Skeletal muscle satellite cell (primary cell): Measurements from ENCODE around the gene MEX3D.

ENCODE experiments used
- H3K27me3 ChIP-seq: 2 replicates; pipeline ENCODE4 v1.7.0; 2013; ENCODE audit warnings: low read length; ENCODE audit not compliant: control insufficient read depth, insufficient read depth
- H3K36me3 ChIP-seq: 2 replicates; pipeline ENCODE4 v1.7.0; 2013; ENCODE audit warnings: mild to moderate bottlenecking, control low read depth, low read length; ENCODE audit not compliant: insufficient read depth
- H3K4me1 ChIP-seq: 2 replicates; pipeline ENCODE4 v1.7.0; 2013; ENCODE audit warnings: low read length; ENCODE audit not compliant: control insufficient read depth, insufficient read depth
- H3K4me2 ChIP-seq: 2 replicates; pipeline ENCODE4 v1.7.0; 2013; ENCODE audit warnings: mild to moderate bottlenecking, low read length
- H3K4me3 ChIP-seq: 2 replicates; pipeline ENCODE4 v1.7.0; 2013; ENCODE audit warnings: low read length
- H3K9ac ChIP-seq: 2 replicates; pipeline ENCODE4 v1.7.0; 2013; ENCODE audit warnings: mild to moderate bottlenecking, low read depth, low read length, moderate library complexity
- H3K9me3 ChIP-seq: replicated peaks from 2 replicates; pipeline ENCODE4 v1.7.0; 2013; ENCODE audit warnings: mild to moderate bottlenecking, control low read depth, low read length

Gene MEX3D

DNA sequence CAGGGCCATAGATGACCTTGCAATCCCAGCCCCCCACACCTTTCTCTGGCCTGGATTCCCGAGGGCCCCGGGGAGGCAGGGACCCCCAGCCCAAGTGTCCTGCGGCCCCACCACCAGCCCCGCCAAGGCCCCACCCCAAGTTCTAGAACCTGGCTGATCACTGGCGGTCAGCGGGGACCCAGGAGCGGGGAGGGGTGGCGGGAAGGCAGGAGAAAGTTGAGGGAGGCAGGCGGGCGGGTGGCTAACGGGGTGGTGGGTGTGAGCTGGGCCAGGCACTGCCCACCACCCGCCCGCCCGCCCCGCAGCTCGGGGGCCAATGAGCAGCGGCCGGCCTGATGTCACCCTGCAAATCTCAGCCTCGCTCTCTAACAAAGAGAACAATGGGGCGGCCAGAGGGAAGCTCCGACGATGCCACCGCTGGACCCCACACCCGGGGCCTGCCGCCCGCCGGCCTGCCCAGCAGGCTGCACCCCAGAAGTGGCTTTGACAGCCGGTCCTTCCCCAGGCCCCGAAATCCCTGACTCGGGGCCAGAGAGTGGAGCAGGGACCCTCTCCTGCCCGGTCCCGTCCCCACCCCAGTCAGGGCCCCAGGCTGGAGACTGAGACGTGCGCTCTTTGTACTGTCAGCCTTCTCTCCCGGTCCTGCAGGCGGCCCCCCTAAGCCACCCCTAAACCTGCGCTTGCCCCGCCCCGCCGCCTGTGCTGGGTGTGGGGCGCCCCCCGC is 1.6 kb downstream of the MEX3D start:
- Histone ChIP-seq H3K27me3 (no peaks in the 10 kb centered on the region), H3K4me2 (peak overlapping the region; percentile 91), H3K4me1 (peaks cover 13% of the 10 kb centered on the region), H3K9ac (peak overlapping the region; percentile 93), H3K4me3 (peak overlapping the region; percentile 95), H3K9me3 (no peaks in the 10 kb centered on the region), H3K36me3 (no peaks in the 10 kb centered on the region)

DNA sequence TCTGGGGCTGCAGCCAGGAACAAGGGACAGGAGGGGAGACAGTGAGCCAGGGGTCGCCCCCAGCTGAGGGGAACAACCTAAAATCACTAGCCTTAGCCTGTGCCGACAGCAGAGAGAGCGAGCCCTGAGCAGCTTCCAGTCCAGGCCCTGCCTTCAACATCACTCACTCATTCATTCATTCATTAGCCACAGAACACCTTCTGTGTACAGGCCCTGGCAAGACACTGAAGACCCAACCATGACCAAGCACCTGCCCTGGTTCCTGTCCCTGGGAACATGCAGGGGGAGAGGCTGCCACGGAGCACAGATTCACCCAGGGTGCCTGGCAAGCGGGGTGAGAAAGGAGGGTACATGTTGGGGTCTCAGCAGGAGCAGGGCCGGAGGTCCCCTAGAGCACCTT is 4.9 kb downstream of the MEX3D start:
- H3K4me1 ChIP-seq = peaks cover 9% of the 10 kb centered on the region
- H3K9ac ChIP-seq = no peak overlapping the region
- no peak overlapping the region for H3K4me2 ChIP-seq
- no peaks in the 10 kb centered on the region for H3K27me3 ChIP-seq
- H3K9me3 ChIP-seq = no peaks in the 10 kb centered on the region
- no peaks in the 10 kb centered on the region for H3K36me3 ChIP-seq
- H3K4me3 ChIP-seq = no peak overlapping the region

DNA sequence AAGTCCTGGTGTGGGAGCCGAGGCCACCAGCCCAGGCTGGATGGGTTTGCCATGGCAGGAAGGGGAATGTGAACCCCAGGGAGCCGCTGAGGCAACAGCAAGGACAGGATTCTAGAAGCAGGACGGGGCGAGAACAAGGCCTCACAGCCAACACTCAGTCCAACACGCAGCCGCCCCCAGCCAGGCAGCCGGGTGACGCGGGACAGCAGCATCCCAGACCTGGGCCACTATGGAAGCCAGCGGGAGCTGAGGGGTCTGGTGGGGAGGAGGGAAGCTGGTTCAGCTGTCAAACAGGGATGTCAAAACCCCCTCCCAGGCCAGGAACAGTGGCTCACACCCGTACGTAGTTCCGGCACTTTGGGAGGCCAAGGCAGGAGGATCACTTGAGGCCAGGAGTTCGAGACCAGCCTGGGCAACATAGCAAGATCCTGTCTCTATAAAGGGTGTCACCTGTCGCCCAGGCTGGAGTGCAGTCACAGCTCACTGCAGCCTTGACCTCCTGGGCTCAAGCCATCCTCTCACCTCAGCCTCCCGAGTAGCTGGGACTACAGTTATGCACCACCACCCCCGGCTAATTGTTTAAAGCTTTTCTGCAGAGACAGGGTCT is 6.8 kb downstream of the MEX3D start:
- H3K9ac ChIP-seq = no peak overlapping the region
- no peaks in the 10 kb centered on the region for H3K27me3 ChIP-seq
- peaks cover 9% of the 10 kb centered on the region for H3K4me1 ChIP-seq
- H3K4me2 ChIP-seq = no peak overlapping the region
- no peak overlapping the region for H3K4me3 ChIP-seq
- no peaks in the 10 kb centered on the region for H3K9me3 ChIP-seq
- H3K36me3 ChIP-seq = peaks cover 9% of the 10 kb centered on the region

DNA sequence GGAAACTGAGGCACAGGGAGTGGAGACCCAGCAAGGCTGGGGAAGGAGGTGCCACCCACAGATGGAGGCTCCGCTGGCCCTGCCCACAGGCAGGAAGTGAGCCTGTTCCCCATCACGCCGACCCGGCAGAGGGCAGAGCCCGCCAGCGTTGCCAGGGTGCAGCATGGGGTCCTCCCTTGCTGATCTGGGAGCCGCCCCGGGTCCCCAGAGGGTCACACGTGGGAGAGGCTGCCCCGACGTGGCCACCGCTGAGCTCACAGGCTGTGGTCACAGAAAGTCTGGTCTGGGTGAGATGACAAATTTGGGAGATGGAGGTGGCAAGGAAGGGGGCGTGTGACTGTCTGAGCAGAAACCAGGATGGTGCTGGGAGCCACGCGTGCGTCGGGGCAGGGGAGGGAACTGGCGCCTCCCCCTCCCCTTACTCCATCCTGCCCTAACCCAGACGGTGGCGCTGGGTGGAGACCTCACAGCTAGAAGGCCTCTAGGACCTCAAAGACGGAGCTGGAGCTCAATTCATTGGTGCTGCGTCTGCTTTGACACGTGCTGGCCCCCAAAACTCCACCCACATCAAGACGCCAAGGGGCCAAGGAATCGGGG is 7.7 kb downstream of the MEX3D start:
- Histone ChIP-seq H3K4me1 (peaks cover under 1% of the 10 kb centered on the region), H3K27me3 (no peaks in the 10 kb centered on the region), H3K4me2 (no peak overlapping the region), H3K9me3 (no peaks in the 10 kb centered on the region), H3K36me3 (peaks cover 13% of the 10 kb centered on the region), H3K9ac (no peak overlapping the region), H3K4me3 (no peak overlapping the region)

DNA sequence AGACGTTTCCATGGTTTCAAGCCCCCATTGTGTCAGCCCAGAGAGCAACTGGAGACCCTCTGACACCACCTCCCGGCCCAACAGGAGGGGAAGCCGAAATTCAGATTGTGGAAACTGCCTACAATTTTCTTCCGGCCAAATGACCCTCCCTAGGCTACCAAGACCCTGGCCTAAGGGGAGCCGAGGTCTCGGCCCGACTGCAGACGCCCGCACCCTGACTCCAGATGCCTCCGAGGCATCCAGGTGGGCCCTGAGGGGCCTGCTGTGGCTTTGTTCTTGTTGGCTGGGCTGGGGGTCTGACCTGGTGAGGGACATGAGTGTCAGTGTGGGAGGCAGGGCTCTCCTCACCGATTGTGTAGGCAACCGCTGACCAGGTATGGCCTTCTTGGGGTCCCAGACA is 9.6 kb downstream of the MEX3D start:
- no peaks in the 10 kb centered on the region for H3K4me1 ChIP-seq
- peaks cover 16% of the 10 kb centered on the region for H3K36me3 ChIP-seq

DNA sequence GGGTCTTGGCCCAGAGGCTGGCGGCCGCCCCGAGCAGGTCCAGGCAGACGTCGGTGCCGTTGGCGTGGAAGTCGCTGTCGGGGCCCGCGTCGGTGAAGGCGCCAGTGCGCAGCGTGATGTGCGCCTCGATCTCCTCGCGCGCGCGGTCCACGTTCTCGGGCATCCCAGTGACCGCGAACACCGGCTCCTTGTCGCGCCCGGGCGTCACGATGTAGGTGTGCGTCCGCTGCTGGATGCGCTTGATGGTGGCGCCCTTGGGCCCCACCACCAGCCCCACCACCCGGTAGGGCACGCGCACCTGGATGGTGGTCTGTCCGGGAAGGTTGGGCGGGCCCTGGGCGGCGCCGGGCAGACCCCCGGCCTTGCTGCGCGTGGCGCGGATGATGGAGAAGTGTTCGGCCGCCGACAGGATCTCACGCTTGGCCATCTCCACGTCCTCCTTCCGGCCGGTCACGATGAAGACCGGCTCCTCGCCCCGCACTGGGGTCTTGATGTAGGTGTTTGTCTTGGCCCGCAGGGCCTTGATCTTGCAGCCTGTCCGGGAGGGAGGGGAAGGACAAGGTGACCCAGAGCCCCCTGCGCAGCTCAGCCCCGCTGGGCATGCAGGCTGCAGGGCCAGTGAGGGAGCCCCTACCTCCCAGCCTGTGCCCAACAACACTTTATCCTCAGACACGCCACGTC is 11.6 kb downstream of the MEX3D start:
- Histone ChIP-seq H3K9ac (no peak overlapping the region), H3K4me1 (no peaks in the 10 kb centered on the region), H3K4me2 (no peak overlapping the region), H3K36me3 (peaks cover 19% of the 10 kb centered on the region), H3K27me3 (no peaks in the 10 kb centered on the region), H3K4me3 (no peak overlapping the region), H3K9me3 (no peaks in the 10 kb centered on the region)

More for the DNA sequence above, 9.6 kb downstream of the MEX3D start:
- Histone ChIP-seq H3K4me2 (no peak overlapping the region), H3K27me3 (no peaks in the 10 kb centered on the region), H3K9me3 (no peaks in the 10 kb centered on the region), H3K9ac (no peak overlapping the region), H3K4me3 (no peak overlapping the region)

DNA sequence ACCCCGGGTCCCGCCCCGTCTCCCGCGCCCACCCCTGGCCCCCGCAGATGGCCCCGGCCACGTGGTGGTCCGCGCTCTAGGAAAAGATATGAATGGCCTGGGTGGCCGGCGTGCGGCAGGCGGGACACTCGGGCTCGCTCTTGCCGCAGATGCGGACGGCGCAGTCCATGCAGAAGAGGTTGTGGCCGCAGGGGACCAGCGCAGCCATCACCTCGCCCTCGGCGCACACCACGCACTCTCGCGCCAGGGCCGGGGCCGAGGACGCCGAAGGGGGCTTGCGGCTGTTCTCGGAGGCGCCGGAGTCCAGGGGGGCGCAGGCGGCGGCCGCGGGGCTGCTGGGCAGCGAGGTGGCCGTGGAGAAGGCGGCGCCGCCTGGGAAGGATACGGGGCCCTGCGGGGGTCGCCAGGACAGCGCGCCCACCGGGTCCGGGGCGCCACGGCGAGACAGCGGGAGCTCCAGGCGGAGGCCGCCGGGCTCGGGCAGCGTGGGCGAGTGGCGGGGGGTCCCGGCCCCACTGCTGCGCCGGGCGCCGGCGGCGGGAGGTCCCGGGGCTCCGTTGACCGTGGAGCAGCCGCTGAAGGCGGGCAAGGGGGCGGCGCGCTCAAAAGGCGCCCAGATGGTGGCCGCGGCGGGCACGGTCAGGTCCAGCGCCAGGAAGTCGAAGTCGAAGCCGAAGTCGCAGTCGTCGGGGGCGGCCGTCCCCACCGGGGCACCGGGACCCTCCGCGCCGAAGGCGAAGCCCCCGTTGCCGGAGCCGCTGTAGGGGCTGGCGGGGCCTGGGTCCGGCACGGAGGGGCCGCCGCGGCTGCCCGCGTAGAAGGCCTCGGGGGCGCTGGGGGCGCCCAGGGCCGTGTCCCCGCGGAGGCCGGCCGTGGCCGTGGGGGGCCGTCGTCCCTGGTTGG is 12.4 kb downstream of the MEX3D start:
- Histone ChIP-seq H3K9ac (no peak overlapping the region), H3K4me1 (no peaks in the 10 kb centered on the region), H3K4me3 (no peak overlapping the region), H3K36me3 (peaks cover 19% of the 10 kb centered on the region), H3K27me3 (no peaks in the 10 kb centered on the region), H3K9me3 (no peaks in the 10 kb centered on the region), H3K4me2 (no peak overlapping the region)

DNA sequence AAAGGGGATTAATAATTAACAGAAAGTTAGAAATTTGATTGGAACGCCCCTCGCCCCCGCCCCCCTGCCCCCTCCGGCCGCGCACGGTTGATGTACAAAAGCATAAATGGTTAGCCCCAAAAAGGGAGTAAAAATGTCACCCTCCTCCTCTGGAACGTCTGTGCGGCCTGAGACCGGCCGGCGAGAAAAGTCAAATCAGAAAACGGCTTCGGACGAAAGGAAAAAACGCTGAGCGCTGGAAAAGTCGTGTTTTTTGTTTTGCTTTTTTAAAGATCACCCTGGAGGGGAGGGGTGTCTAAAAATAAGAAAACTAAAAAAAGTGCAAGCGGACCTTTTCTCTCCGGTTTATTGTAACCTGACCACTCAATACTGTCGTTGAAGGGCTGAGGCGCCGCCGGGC is 13.2 kb downstream of the MEX3D start:
- Histone ChIP-seq H3K9ac (no peak overlapping the region), H3K4me3 (no peak overlapping the region), H3K4me2 (no peak overlapping the region), H3K36me3 (peaks cover 19% of the 10 kb centered on the region), H3K27me3 (no peaks in the 10 kb centered on the region), H3K9me3 (no peaks in the 10 kb centered on the region), H3K4me1 (no peaks in the 10 kb centered on the region)

DNA sequence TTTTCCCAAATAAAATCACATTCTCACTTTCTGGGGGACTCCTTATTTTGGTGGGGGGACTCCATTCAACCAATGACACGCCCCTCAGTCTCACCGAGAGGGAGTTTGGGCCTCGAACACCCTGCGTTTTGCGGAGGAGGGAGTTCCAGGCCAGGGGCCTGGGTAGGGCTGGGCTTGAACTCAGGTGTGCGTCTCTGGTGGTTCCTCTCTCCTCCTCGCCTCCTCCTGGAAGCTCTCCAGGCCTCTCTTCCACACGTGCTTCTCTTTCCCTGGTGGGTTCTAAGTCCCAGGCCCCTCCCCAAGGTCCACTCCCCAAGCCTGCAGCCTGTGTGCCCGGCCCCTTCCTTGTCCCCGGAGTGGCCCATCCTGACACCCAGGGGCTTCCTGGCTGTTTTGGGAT is 14.7 kb downstream of the MEX3D start:
- Histone ChIP-seq H3K9ac (no peak overlapping the region), H3K9me3 (no peaks in the 10 kb centered on the region), H3K4me2 (no peak overlapping the region), H3K4me3 (no peak overlapping the region), H3K27me3 (no peaks in the 10 kb centered on the region), H3K4me1 (no peaks in the 10 kb centered on the region), H3K36me3 (peaks cover 19% of the 10 kb centered on the region)

DNA sequence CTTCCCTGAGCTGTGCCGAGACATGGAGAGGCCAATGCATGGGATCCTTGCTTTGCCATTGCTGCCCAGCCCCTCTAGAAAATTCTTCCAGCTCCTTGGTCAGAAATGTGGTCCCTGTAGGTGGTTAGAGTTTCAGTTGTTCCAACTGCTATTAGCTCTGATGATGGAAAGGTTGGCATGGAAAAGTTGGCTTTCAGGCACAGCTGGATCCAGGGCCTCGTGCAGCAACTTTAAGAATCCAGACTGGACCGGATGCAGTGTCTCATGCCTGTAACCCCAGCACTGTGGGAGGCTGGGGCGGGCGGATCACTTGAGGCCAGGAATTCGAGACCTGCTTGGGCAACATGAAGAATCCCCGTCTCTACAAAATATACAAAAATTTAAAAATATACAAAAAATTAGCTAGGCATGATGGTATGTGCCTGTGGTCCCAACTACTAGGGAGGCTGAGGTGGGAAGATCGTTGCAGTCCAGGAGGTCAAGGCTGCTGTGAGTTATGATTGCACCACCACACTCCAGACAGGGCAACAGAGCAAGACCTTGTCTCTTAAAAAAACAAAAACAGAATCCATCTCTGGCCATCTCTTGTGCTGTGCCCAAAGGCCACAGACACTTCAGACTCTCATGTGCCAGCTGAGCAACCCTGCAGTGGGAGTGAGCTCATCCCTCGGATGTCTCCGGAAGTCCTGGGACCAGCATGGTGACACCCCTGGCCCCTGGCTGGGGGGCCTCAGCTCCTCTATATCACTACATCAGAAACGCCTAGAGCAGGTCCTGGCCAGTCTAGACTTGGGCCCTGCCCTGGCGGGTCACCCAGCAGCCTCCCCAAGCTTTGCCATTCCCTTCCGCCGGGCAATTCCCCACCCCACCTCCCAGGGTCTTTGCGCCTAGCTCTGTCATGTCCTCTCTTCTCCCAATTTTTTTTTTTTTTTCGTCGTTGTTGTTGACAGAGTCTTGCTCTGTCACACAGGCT is 16.8 kb downstream of the MEX3D start:
- no peak overlapping the region for H3K4me3 ChIP-seq
- no peak overlapping the region for H3K9ac ChIP-seq
- H3K36me3 ChIP-seq = peaks cover 10% of the 10 kb centered on the region
- H3K4me2 ChIP-seq = no peak overlapping the region
- no peaks in the 10 kb centered on the region for H3K27me3 ChIP-seq
- no peaks in the 10 kb centered on the region for H3K4me1 ChIP-seq
- no peaks in the 10 kb centered on the region for H3K9me3 ChIP-seq
